CD1c-positive myeloid dendritic cell (primary cell): ENCODE data around the gene NEK11.
"Not testable (repeated sequence)": the region's sequence is repeated elsewhere in the genome, so short reads cannot be mapped to it uniquely, and the experiment has no call there.

Experiments
- DNase-seq: peaks from one replicate; pipeline ENCODE4 v3.0.0-alpha.2; 2016; ENCODE audit errors: extremely low spot score

NEK11 gene

DNA sequence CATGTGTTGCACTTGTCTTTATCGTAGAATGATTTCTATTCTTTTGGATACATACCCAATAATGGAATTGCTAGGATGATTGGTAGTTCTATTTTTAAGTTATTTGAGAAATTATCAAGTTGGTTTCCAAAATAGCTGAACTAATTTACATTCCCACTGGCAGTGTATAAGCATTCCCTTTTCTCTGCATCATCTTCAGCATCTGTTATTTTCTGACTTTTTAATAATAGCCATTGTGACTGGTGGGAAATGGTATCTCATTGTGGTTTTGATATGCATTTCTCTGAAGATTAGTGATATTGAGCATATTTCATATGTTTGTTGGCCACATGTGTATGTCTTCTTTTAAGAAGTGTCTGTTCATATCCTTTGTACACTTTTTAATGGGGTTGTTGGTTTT is 273.2 kb downstream of the NEK11 start:
- DNase-seq = no peak

DNA sequence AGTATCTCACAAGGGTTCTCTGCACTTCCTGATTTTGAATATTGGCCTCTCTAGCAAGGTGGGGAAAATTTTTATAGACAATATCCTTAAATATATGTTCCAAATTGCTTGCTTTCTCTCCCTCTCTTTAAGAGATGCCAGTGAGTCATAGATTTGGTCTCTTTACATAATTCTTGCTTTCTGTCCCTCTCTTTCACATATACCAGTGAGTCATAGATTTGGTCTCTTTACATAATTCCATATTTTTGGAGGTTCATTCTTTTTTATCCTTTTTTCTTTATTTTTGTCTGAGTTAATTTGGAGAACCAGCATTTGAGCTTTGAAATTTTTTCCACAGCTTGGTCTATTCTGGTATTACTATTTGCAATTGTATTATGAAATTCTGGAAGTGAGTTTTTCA is 277.2 kb downstream of the NEK11 start:
- no peak for DNase-seq

DNA sequence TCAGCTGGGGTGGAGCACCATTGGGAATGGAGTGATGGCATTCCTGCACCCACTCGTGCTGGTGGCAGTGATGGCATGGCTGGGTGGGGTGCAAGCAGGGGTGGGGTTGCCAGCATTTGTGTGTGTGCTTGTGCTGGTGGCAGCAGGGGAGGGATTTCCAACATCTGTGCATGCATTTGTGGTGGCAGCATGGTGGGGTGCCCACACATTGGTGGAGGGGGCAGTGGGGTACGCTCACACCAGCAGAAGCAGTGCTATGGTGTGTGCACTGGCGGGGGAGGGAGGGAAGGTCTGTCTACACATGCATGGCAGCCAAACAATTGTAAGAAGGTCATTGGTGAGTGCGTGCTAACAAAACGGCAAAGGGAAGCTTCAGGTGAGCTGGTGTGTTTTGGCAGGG is 278.2 kb downstream of the NEK11 start:
- DNase-seq = no peak

DNA sequence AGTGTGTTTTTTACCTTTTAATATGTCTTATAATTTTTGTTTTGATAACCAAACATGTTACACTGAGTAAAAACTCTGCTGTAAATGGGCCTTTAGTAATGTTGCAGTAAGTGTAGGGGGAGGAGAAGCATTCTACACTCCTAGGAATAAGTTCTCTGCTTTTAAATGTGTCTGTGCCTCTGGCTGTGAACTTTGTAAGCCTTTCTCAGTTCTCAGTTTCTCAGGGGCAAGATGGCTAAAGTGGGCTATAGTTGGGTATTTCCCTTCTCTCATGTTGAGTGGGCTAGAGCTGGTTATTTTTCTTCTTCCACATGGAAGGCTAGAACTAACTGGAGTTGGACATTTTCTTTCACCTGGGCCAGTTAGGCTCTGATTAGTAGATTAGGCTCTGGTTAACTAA is 279.6 kb downstream of the NEK11 start:
- no peak for DNase-seq

DNA sequence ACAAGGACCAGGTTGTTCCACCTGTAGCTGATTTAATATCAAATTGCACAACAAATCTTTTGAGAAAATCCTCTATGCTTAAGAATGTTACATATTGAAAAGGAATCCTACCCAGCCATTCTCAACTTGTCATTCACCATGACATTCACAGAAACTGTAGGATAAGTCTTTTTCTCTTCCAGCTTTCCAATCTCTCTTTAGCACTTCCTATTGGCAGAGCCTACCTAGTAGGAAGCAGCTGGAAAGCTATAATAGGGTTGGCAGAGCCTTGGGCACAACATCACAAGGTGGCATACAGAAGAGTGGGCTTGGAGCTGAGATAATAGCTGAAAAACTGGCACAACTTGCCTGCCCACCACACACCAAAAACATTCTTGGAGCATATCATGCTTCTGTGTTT is 287.6 kb downstream of the NEK11 start:
- DNase-seq = no peak

DNA sequence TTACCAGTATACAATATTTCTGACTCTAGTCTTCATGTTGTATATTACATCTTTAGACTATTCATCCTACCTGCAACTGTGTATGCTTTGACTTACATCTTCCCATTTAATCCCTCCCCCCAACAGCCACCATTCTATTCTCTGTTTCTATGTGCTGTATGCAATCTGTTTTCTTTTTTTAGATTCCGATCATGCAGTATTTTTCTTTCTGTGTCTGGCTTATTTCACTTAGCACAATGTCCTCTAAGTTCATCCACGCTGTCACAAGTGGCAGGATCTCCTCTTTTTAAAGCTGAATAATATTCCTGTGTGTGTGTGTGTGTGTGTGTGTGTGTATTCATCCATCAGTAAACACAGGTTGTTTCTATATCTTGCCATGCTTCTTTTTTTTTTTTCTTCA is 288.5 kb downstream of the NEK11 start:
- DNase-seq = no peak

DNA sequence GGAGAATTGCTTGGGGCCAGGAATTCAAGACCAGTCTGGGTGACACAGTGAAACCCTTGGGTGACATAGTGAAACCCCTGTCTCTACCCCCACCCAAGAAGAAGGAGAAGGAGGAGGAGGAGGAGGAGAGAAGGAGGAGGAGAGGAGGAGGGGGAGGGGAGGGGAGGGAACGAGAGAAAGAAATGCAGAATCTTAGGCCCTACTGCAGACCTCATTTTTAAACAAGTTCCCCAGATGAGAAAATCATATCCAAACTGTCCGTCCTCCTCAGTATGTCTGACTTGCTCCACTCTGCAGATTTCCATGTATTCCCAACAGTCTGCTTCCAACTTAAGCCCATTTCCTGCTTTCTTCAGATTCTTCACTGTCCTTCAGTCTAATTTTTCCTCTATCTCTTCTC is 291.0 kb downstream of the NEK11 start:
- no peak for DNase-seq

DNA sequence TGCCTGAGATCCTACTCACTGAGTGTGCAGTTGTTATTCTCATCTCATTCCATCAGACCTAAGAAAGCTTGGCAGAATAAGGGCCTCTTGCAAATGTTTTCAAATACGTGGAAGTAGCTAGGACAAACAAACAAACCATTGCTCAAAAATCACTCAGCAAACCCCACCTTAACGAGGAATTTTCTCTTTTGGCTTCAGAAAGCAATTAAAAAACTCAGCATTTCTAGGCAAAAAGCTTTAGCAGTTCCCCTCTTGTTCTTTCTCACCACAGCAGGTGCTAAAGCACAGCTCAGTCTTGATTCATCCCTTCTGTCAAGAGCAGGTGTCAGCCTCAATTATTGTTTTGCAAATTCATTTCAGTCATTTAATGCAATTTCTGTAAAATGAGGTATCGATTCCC is 296.3 kb downstream of the NEK11 start:
- DNase-seq = no peak

DNA sequence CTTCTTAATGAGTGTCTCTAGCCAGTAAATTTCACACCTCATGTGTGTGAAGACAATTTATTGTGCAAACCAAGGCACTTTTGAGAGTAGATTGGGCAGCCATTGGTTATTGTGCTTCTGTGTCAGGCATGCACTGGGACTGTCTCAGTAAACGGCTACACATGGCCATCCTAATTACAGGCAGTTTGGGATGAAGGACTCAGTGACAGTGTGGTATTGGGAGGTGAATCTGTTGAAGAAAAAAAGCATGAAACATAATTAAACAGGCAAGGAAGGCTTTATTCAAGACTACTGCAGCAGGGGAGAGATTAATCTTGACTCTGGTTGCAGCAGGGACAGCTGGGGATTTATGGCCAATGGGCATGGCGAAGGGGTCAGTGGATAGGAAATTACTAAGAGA is 297.1 kb downstream of the NEK11 start:
- no peak for DNase-seq

DNA sequence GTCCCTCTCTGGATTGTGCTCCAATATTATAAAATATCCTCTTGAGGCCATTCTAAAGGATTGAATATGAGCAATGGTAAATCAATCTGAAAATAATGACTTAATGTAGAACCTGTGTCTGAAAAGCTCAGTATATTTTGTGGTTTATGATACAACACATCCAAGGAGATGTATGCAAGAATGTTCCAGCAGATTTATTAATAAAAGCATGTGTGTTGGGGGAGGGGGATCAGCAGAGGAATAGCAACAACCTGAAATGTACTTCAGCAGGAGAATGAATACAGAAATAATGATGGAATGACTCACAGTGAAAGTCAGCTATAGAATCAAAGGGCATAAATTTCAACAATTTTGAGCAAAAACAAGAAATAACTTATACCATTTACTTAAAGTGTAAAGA is 298.2 kb downstream of the NEK11 start:
- no peak for DNase-seq

DNA sequence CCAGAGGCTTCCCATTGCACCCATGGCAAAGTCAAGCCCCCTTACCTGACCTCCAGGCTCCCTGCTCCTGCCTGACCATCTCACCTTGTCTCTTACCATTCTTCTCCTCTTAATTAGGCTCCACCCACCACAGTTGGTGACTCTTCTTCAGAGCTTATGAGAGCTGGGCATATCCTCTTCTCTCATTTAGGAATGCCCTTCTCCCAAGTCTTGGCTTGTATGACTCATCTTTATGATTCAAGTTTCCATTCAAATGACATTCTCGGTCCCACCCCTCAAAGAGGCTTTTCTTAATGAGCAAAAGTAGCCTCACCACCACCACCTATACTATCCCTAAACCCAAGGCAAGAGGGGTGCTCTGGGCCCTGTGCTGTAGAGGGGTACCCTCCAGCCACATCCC is 299.6 kb downstream of the NEK11 start:
- DNase-seq = no peak

DNA sequence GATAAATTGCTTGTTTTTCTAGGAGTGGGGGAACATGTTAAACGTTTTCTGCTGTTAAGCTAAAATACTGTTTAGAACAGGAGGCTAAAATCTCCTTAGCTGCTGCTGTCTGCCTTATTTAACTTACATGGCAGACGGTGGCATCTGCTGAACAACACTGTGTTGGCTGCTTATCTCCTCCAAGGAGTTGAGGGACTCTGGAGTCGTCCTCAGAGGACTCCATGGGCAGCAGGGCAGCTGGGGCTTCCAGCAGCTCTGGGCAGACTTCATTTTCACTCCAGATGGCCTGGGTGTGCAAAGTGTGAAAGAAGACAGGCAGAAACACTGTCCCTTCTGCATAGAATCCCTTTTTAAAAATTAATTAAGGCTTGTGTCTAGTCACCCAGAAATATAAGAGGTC is 302.0 kb downstream of the NEK11 start:
- no peak for DNase-seq

DNA sequence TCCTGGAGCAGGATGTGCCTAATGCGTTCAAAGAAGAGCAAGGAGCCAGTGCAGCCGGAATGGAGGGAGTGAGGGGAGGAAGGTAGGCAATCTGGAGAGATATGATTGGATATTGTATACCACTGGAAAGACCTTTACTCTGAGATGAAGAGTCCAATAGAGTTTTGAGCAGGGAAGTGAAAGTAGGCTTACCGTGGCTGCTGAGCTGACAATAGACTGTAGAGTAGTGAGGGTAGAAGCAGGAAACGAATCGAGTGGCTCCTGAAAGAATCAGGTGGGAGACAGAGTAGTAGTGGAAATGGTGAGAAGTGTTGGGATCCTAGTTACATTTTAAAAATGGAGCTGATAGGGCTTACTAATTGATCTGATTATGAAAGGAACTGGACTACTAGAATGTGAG is 303.1 kb downstream of the NEK11 start:
- peak; percentile 8 for DNase-seq

DNA sequence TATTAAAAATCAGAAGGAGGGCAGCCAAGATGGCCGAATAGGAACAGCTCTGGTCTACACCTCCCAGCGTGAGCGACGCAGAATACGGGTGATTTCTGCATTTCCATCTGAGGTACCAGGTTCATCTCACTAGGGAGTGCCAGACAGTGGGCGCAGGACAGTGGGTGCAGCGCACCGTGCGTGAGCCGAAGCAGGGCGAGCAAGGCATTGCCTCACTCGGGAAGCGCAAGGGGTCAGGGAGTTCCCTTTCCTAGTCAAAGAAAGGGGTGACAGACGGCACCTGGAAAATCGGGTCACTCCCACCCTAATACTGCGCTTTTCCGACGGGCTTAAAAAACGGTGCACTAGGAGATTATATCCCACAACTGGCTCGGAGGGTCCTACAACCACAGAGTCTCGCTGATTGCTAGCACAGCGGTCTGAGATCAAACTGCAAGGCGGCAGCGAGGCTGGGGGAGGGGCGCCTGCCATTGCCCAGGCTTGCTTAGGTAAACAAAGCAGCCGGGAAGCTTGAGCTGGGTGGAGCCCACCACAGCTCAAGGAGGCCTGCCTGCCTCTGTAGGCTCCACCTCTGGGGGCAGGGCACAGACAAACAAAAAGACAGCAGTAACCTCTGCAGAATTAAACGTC is 304.9 kb downstream of the NEK11 start:
- DNase-seq = not testable (repeated sequence)

DNA sequence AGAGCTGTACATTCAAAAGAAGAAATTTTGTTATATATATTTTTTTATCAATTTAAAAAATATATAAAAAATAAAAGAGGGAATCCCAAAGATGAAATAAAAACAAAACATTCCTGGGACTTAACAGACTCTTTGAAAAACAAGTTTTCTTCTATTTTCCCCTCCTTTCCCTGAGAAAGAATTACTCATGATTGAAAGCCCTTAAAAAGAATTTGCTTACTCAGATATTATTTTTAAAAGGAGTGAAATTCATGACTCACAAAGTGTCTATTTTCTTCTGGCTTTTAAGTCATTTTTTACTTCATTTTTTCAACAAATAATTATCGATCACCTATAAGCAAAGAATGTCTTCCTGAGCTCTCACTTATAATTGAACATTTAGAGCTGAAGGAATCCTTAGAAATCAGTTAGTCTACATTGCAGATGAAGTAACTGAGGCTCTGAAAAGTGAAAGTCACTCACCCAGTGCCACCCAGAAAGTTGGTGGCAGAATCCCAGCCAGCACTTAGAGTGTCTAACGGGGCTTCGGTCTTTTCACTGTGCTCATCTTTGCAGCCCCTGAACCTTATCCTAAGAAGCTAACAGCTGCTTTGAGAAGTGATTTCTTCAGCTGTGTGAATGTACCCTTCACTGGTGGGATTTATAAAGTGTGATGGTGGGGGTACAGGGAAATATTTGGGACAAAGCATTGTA is 312.4 kb downstream of the NEK11 start:
- DNase-seq = no peak

DNA sequence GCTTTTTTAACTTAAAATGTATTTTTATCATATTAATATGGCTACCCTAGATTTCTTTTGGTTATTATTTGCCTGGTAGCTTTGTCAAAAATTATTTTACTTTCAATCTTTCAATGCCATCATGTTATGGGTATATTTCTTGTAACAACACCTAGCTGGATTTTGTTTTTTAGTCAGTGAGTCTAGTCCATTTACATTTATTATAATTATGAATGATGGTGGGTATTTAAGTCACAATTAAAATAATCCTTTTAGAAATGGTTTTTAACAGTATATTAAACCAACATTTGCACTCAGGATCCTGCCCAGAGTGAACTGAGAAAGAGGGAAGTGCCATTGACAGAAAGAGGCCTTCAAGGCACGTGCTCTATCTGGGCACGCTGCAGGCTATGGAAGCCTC is 315.1 kb downstream of the NEK11 start:
- no peak for DNase-seq

DNA sequence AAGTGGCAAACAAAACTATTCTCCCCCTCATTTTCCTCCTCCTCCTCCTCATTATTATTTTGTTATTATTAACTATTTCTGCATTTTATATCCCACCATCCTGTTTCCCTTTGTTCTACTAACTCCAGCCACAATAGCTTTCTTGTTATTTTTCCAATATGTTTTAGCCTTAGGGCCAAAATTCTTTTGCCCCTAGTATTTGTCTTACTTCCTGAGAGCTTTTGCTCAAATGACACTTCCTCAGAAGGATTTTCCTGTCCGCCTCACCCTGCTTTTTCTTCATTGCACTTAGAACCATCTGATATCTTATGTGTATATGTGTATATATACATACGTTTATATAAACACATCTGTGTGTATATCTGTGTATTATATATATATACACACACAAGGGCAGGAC is 322.2 kb downstream of the NEK11 start:
- no peak for DNase-seq

DNA sequence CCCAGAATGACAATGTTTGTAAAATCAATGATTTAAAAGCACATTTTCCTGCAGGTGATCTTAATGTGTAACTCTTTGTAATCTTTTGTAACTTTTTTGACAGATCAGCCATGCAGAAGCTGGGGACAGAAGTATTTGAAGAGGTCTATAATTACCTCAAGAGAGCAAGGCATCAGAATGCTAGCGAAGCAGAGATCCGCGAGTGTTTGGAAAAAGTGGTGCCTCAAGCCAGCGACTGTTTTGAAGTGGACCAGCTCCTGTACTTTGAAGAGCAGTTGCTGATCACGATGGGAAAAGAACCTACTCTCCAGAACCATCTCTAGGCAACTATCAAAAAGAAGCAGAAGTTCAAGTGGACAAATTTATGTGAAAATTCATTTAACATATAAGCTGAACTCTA is 322.8 kb downstream of the NEK11 start:
- DNase-seq = no peak

DNA sequence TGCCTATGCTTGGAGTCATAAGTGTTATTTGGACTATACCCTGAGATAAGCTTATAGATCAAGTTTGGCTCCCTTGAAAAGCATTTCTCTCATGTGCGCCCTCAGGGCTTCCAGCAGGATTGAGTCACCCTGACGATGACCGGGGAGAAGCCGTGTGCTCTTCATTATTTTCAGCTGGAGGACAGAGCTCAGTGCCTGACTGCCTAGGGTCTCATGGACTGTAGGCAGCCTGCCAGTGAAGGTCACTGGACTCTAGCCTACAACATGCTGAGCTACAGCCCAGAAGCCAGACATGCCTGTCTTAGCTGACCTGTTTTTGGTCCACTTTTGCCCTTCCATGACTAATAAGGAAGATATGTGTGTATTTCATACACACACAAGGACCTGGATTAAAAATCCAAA is 323.3 kb downstream of the NEK11 start:
- DNase-seq = no peak

DNA sequence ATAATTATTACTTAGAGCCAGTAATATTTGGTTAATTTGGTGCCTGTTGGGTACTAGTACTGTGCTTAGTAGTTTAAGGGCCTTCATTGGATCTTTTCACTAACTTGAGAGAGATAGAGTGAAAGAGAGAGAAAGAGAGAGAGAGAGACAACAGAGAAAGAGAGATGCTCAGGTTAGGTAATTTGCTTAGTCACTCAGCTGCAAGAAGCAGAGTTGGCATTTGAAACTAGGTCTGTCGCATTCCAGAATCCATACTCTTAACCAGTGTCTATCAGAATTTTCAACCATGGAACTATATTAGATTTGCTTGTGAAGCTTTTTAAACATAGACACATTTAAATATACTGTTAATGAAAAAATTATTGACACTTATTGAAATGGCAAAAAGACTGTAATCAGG is 323.8 kb downstream of the NEK11 start:
- no peak for DNase-seq

DNA sequence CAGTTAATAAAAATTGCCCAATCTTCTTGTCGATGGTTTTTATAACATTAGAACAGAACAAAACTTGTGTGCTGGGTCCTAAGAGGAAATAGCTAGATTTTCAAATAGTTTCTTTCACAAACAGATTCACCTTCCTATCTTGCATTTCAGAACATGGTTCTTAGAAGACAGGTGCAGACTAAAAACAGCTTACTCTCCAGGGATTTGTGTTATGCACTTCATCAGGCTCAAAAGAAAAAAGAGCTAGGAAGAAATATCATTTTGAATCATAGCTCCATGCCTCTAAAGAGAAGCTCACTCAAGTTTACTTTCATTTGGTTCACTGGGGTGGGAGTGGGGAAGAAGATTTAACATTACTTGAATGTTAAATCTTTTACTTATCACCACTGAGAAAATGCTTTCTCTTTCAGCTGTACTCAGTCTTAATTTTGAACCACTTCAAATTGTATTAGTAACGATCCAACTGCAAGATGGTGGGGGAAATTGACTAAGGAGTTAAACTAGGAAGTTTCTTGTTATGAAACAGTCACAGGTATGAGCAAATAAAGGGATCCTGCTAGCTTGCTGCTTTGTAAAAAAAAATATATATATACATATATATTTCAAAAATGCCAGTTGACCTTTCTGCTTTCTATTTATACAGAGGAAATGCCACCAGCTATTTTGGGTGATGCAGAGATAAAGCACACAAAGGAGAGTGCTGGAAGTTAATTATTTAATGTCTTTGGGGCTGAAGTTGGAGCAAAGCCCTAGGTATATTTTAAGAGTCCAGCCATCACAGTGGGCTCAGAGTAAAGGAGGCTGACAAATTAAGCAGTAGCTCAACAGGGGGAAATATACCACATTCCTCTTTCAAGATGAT is 326.6 kb downstream of the NEK11 start:
- DNase-seq = no peak

DNA sequence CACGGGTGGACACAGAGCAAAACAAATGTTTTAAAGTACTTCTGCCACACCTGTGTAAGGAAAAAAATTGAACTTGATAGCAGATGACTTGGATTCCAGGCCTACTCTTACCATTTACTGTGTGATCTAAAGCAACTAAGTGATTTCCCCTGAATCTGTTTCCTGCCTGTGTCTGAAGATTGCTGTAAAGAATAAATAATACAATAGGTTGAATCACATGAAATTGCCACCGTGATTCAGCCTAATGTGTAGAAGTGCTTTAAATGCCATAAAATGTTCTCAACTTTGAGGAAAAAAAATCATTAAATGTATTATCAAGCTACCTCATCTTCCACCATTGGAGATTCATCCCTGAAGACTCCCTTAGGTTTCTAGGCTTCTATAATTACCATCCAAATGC is 327.3 kb downstream of the NEK11 start:
- DNase-seq = no peak

DNA sequence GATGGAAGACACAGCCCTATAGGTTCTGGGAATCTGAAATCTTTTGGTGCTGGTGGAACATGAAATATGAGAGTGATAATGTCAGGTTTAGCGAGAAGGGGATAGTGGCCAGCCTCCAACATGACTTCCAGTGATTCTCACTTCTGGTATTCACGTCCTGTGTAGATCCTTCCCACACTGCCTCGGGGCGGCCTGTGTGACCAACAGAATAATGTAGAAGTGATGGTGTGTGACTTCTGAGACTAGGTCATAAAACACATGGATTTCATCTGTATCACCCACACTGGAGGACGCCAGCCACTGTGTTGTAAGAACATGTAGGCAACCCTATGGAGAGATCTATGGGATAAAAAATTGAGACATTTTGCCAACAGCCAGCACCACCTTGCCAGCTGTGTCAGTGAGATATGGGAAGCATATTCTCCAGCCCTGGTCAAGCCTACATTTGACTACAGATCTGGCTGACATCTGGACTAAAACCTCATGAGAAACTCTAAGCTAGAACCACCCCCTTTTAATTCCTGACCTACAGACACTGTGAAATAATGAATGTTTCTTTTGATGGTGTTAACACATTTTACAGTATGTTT is 329.4 kb downstream of the NEK11 start:
- DNase-seq = peak; percentile 56
